Suprapubic skin (tissue), 4 donors: ENCODE data around the gene GSG1L2.

Experiments
- POLR2A ChIP-seq, 2 donors: fragments of 450-650 bp; IDR thresholded peaks; one replicate each; pipeline ENCODE4 v1.6.1; 2017; ENCODE audit warnings: antibody characterized with exemption in 2 of 2, mild to moderate bottlenecking in 2 of 2, moderate library complexity in 2 of 2
- POLR2AphosphoS5 ChIP-seq, 3 donors: sonication (generic); formaldehyde crosslinking; IDR thresholded peaks; one replicate each; pipeline ENCODE4 v1.6.1; 2017; ENCODE audit warnings: antibody characterized with exemption in 3 of 3
- TF ChIP-seq, protein P1 (sequence below), 2 donors: fragments of 200-600 bp in 1 of 2; fragments of 450-650 bp in 1 of 2; sonication (generic) in 1 of 2; IDR thresholded peaks; one replicate each; pipeline ENCODE4 v1.5.1; 2016 to 2019; ENCODE audit warnings: antibody characterized with exemption in 2 of 2, mild to moderate bottlenecking in 1 of 2, moderate library complexity in 1 of 2

- TF ChIP-seq, protein P1, sequence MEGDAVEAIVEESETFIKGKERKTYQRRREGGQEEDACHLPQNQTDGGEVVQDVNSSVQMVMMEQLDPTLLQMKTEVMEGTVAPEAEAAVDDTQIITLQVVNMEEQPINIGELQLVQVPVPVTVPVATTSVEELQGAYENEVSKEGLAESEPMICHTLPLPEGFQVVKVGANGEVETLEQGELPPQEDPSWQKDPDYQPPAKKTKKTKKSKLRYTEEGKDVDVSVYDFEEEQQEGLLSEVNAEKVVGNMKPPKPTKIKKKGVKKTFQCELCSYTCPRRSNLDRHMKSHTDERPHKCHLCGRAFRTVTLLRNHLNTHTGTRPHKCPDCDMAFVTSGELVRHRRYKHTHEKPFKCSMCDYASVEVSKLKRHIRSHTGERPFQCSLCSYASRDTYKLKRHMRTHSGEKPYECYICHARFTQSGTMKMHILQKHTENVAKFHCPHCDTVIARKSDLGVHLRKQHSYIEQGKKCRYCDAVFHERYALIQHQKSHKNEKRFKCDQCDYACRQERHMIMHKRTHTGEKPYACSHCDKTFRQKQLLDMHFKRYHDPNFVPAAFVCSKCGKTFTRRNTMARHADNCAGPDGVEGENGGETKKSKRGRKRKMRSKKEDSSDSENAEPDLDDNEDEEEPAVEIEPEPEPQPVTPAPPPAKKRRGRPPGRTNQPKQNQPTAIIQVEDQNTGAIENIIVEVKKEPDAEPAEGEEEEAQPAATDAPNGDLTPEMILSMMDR (IDR thresholded peaks at IDR 0.05), result no peak
- TF ChIP-seq POLR2AphosphoS5 (IDR thresholded peaks at IDR 0.05) (no peak), POLR2A (IDR thresholded peaks at IDR 0.05) (no peak)
These were observed 40.3 kb upstream of the GSG1L2 start for GRCh38 chr17:9862220-9862619.
